Astrocyte (in vitro differentiated cells and primary cell): ENCODE measurements around the gene PTPRO. TPM values are rescaled to one million over a fixed set of nuclear protein-coding genes. Genes with fewer than 3 reads are reported as not detected.

ENCODE experiments used
- DNase-seq: peaks from one replicate; pipeline ENCODE4 v3.0.0-alpha.2; 2010; ENCODE audit warnings: low read depth
- FAIRE-seq: peaks from 2 replicates; lab custom pipeline; 2011; peaks lifted over from hg19 to GRCh38; lab: Jason Lieb, UNC
- H2AFZ ChIP-seq: 2 replicates; pipeline ENCODE4 v1.6.0; 2012; ENCODE audit warnings: low read depth, low read length, inconsistent platforms
- H3K27ac ChIP-seq: 2 replicates; pipeline ENCODE4 v1.5.1; 2011; ENCODE audit warnings: low read depth, low read length, inconsistent platforms
- H3K27me3 ChIP-seq: 2 replicates; pipeline ENCODE4 v1.6.0; 2011; ENCODE audit warnings: low read length, inconsistent platforms; ENCODE audit not compliant: insufficient read depth
- H3K36me3 ChIP-seq: 2 replicates; pipeline ENCODE4 v1.5.1; 2011; ENCODE audit warnings: low read length, inconsistent platforms; ENCODE audit not compliant: insufficient read depth
- H3K4me1 ChIP-seq: 2 replicates; pipeline ENCODE4 v1.5.1; 2011; ENCODE audit warnings: low read length, inconsistent platforms; ENCODE audit not compliant: insufficient read depth
- H3K4me2 ChIP-seq: 2 replicates; pipeline ENCODE4 v1.6.0; 2012; ENCODE audit warnings: low read length, inconsistent platforms
- H3K4me3 ChIP-seq: 2 replicates; pipeline ENCODE4 v1.5.1; 2011; ENCODE audit warnings: low read depth, mild to moderate bottlenecking, low read length, inconsistent platforms; ENCODE audit not compliant: insufficient read depth
- H3K79me2 ChIP-seq: 2 replicates; pipeline ENCODE4 v1.6.0; 2012; ENCODE audit warnings: mild to moderate bottlenecking, low read length, inconsistent platforms; ENCODE audit not compliant: insufficient read depth
- H3K9ac ChIP-seq: 2 replicates; pipeline ENCODE4 v1.6.0; 2012; ENCODE audit warnings: mild to moderate bottlenecking, low read length, inconsistent platforms
- H3K9me3 ChIP-seq: 2 replicates; pipeline ENCODE4 v1.5.1; 2012; ENCODE audit warnings: low read depth, mild to moderate bottlenecking, low read length, inconsistent platforms; ENCODE audit not compliant: insufficient read depth
- H4K20me1 ChIP-seq: 2 replicates; pipeline ENCODE4 v1.6.0; 2012; ENCODE audit warnings: low read length, inconsistent platforms; ENCODE audit not compliant: insufficient read depth
- H3K27ac Mint-ChIP-seq: one replicate; pipeline ENCODE4 v1.8.0; 2021; ENCODE audit warnings: mild to moderate bottlenecking, mixed read lengths; ENCODE audit not compliant: unreplicated experiment
- H3K27me3 Mint-ChIP-seq: one replicate; pipeline ENCODE4 v1.8.0; 2021; ENCODE audit warnings: low read depth, mixed read lengths; ENCODE audit not compliant: unreplicated experiment
- H3K36me3 Mint-ChIP-seq: one replicate; pipeline ENCODE4 v1.8.0; 2021; ENCODE audit warnings: low read depth, mixed read lengths; ENCODE audit not compliant: unreplicated experiment
- H3K4me1 Mint-ChIP-seq: one replicate; pipeline ENCODE4 v1.8.0; 2021; ENCODE audit warnings: low read depth, mixed read lengths; ENCODE audit not compliant: unreplicated experiment
- H3K4me3 Mint-ChIP-seq: one replicate; pipeline ENCODE4 v1.8.0; 2021; ENCODE audit warnings: mild to moderate bottlenecking, moderate library complexity, mixed read lengths; ENCODE audit not compliant: unreplicated experiment
- H3K9me3 Mint-ChIP-seq: one replicate; pipeline ENCODE4 v1.8.0; 2021; ENCODE audit warnings: mild to moderate bottlenecking, mixed read lengths; ENCODE audit not compliant: unreplicated experiment
- CTCF ChIP-seq: IDR thresholded peaks from 2 replicates; pipeline ENCODE4 v1.5.1; 2011; ENCODE audit warnings: low read depth, mild to moderate bottlenecking, inconsistent platforms, low read length, moderate library complexity; ENCODE audit not compliant: insufficient read depth
- EZH2 ChIP-seq: IDR thresholded peaks from 2 replicates; pipeline ENCODE4 v1.6.1; 2012; ENCODE audit warnings: mild to moderate bottlenecking, low read length, inconsistent platforms; ENCODE audit not compliant: insufficient read depth
- total RNA-seq: library from RNA; stranded (reverse); gene quantifications from 2 replicates; pipeline ENCODE4 v1.2.1, GENCODE V29; 2021

The PTPRO gene
- total RNA-seq, 1 donor from 2014 or later: 0.39 TPM

DNA sequence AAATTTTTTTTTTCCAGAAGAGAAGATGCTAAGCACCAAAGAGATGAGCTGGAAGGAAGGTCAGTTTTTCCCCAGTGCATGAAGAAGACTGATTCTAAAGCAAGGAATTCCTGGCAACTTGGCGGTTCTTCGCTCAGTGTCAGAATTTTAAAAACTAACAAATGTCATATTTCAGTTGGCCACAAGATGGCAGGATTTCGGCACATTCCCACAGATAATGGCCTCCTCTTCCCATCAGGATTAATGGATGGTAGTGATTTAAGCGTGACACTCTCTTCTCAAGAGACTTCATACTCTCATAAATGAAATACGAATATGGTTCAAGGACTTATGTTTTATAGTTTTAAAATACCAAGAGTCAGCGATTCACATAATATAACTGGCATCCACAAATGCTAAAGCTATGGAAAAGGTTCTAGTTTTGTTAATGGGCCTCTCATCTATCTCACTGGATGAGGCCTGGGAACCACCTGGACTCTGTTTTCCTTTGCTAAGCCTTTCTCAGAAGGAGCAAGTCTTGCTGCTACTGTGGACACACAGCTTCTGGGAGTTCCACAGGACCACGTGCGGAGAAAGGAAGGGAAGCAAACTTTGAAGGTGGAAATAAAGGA, 46.1 kb upstream of the PTPRO start:
- Mint-ChIP-seq H3K4me3 (no peak overlapping the region), H3K27ac (no peak overlapping the region), H3K9me3 (peaks cover 2% of the 10 kb centered on the region), H3K27me3 (peaks cover 5% of the 10 kb centered on the region), H3K36me3 (no peaks in the 10 kb centered on the region), H3K4me1 (no peaks in the 10 kb centered on the region)
- H3K9me3 ChIP-seq: no peaks in the 10 kb centered on the region
- no peaks in the 10 kb centered on the region for H3K27me3 ChIP-seq
- H3K4me3 ChIP-seq: no peak overlapping the region
- H3K36me3 ChIP-seq: no peaks in the 10 kb centered on the region
- no peaks in the 10 kb centered on the region for H3K79me2 ChIP-seq
- peak; percentile 56 for FAIRE-seq
- no peak overlapping the region for H3K9ac ChIP-seq
- TF ChIP-seq EZH2: no peak
- peak; percentile 63 for TF ChIP-seq CTCF
- no peak overlapping the region for H3K27ac ChIP-seq
- DNase-seq: peak; percentile 10
- H3K4me1 ChIP-seq: peaks cover 6% of the 10 kb centered on the region
- no peak overlapping the region for H2AFZ ChIP-seq
- no peaks in the 10 kb centered on the region for H4K20me1 ChIP-seq
- H3K4me2 ChIP-seq: no peak overlapping the region

DNA sequence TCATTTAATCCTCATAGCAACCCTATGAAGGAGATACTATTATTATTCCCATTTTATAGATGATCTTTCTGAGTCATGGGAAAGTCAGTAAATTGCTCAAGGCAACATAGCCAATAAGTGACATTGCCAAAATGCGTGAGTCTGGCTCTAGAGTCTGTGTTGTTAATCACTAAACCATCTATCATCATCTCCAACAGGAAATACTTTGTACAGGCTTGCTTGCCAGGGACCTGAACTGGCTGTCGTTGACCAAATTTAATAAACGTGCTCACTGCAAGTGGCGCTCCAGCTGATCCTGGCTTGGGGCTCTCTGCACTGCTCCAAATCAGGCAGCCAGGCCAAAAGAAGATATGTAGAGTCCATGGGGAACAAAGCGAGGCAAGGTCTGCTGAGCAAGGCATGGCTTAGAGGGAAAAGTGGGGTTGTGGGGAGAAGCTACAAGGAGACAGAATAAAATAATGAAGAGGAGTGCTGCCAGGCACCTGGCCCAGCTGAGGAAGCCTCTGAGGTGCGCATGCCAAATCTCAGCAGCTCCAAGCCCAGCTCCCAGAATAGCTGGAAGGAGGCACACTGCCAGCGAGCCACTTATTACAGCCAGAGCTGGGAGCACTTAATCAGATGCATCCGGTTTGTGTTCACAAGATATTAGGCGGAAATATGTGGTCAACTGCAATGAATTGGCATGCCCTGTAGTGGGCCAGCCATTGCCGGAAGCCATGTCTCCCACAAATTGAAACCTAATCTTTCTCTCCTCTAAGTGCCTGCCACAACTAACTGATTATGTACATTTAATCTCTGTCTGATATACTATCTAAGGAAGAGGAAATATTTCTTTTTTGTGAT, 43.3 kb upstream of the PTPRO start:
- H3K4me2 ChIP-seq: peak overlapping the region; percentile 51
- H3K4me3 Mint-ChIP-seq: no peak overlapping the region
- no peaks in the 10 kb centered on the region for H3K9me3 ChIP-seq
- H3K27me3 Mint-ChIP-seq: peaks cover 7% of the 10 kb centered on the region
- no peaks in the 10 kb centered on the region for H3K36me3 Mint-ChIP-seq
- H3K4me1 Mint-ChIP-seq: no peaks in the 10 kb centered on the region
- no peak overlapping the region for H3K9ac ChIP-seq
- H3K9me3 Mint-ChIP-seq: no peaks in the 10 kb centered on the region
- no peak overlapping the region for H3K4me3 ChIP-seq
- peak overlapping the region; percentile 26 for H2AFZ ChIP-seq
- H3K36me3 ChIP-seq: no peaks in the 10 kb centered on the region
- FAIRE-seq: no peak
- peaks cover 6% of the 10 kb centered on the region for H3K4me1 ChIP-seq
- TF ChIP-seq CTCF: no peak
- TF ChIP-seq EZH2: no peak
- peak; percentile 90 for DNase-seq
- no peaks in the 10 kb centered on the region for H4K20me1 ChIP-seq
- H3K27me3 ChIP-seq: no peaks in the 10 kb centered on the region
- no peaks in the 10 kb centered on the region for H3K79me2 ChIP-seq
- no peak overlapping the region for H3K27ac ChIP-seq
- H3K27ac Mint-ChIP-seq: no peak overlapping the region
